GM21390 (cell line): ENCODE data around the gene SMIM5.
A peak's percentile ranks its signal among the peaks of the same experiment; 100 is the strongest.
"Not testable (repeated sequence)": the region's sequence is repeated elsewhere in the genome, so short reads cannot be mapped to it uniquely, and the experiment has no call there.

Experiments
- ATAC-seq: cut with Tn5 transposase; IDR thresholded peaks from one replicate; pipeline ENCODE4 v1.9.1; 2021; ENCODE audit not compliant: unreplicated experiment

Gene SMIM5, protein sequence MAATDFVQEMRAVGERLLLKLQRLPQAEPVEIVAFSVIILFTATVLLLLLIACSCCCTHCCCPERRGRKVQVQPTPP

GRCh38 chr17:75632863-75633485 lies at the start of gene SMIM5:
Gene SMIM5, plus strand, starts transcription at chr17:75633434. Its CDS starts 6,768 bp downstream, at chr17:75640202.
- no peak for ATAC-seq

DNA sequence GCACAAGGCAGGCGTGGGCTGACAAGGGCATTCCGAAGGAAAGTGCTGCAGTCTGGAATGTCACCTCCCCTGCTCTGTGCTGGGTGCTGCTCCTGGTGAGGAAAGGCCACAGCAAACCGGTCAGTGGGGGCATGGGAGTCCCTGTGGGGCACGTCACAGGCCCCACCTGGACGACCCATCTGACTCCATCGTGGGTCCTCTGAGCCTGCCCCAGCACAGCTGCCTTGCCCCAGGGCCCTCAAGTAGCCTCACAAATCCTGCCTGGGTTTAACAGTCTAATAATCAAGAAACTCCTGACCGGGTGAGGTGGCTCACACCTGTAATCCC lies 48.4 kb upstream of the SMIM5 start:
- no peak for ATAC-seq

- no peak for ATAC-seq
Observed at GRCh38 chr17:75587675-75588595, 45.3 kb upstream of the SMIM5 start, which contains the start of gene MYO15B. Gene MYO15B, plus strand, starts transcription at chr17:75587800. Its CDS starts 258 bp downstream, at chr17:75588058.

DNA sequence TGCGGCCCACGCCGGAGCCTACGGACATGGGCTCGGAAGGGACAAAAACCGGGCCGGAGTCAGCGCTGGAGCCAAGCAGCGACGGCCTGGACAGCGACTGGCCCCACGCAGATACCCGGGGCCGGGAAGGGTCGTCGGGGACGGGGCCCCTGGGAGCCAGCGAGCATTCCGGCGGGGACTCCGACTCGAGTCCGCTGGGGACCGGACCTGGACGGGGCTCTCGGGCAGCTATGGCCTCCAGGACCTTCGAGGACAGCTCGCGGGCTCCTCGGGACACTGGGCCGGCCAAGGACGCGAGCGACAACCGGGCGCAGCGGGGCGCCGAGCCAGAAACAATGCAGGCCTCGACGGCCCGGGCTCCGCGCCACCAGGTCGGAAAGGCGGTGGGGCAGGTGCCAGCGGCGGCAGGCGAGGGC lies 44.6 kb upstream of the SMIM5 start:
- ATAC-seq: peak; percentile 16

- ATAC-seq: peak; percentile 71
Observed at GRCh38 chr17:75589012-75589918, 44.0 kb upstream of the SMIM5 start.

GRCh38 chr17:75589919-75590303 lies 43.3 kb upstream of the SMIM5 start:
- ATAC-seq: no peak

GRCh38 chr17:75590314-75590761 lies 42.9 kb upstream of the SMIM5 start:
- ATAC-seq: no peak

DNA sequence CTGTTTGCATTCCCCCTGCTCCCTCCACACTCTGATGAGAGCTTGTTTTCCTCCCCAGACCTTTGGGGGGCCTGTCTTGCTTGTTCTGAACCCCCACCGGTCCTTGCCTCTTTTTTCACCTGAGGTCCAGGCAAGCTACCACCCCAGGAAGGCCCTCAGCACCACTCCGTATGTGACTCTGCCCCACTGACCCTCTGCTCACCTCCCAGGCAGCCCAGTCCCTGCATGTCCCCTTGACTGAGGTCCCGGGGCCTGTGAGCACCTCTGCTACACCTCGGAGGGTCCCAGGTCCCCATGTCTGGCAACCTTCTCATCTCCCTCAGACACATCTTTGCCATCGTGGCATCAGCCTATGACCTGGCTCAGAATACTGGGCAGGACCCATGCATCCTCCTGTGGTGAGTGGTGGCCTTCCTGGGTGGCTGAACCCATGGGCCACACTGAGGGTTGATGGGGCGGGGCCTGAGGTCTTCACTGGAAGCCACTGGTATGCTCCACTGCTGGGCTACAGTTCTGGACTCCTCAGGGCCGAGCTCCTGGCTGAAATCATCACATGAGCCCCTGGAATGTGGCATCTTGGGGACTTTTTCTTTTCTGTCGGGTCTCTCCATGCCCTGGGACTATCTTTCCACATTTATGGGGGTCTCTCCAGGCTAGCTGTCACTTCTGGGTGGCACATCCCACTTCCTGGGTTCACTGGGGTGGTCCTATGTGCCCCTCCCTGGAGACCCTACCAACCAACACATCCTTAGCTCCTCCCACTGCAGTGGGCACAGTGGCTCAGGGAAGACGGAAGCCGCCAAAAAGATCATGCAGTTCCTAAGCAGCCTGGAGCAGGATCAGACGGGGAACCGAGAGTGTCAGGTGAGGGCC lies 42.1 kb upstream of the SMIM5 start:
- ATAC-seq: no peak

DNA sequence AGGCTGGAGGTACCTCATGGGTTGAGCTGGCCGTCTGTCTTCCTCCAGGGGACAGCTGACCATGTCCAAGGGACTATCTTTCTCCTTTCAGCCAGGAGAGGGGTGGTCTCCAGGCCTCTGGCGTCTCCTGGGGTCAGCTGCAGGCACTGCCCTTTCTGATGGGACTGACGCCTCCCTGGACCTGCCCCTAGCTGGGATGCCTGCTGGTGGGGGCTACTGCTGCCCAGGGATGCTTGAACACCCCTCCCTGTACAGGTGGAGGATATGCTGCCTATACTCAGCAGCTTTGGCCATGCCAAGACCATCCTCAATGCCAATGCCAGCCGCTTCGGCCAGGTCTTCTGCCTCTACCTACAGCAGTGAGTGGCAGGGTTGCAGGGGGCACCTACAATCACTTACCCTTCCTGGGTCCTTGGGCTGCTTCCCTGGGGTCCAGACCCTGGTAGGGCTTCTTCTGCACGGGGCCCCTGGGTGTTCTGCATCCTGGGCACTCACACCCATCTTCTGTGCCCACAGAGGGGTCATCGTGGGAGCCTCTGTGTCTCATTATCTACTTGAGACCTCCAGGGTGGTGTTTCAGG lies 41.4 kb upstream of the SMIM5 start:
- no peak for ATAC-seq

- ATAC-seq: no peak
Observed at GRCh38 chr17:75592348-75593020, 40.8 kb upstream of the SMIM5 start.

DNA sequence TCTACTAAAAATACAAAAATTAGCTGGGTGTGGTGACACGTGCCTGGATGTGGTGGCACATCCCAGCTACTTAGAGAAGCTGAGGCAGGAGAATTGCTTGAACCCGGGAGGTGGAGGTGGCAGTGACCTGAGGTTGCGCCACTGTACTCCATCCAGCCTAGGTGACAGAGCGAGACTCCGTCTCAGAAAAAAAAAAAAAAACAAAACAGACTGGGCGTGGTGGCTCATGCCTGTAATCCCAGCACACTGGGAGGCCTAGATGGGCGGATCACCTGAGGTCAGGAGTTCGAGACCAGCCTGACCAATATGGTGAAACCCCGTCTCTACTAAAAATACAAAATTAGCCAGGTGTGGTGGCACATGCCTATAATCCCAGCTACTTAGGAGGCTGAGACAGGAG lies 39.8 kb upstream of the SMIM5 start:
- not testable (repeated sequence) for ATAC-seq

DNA sequence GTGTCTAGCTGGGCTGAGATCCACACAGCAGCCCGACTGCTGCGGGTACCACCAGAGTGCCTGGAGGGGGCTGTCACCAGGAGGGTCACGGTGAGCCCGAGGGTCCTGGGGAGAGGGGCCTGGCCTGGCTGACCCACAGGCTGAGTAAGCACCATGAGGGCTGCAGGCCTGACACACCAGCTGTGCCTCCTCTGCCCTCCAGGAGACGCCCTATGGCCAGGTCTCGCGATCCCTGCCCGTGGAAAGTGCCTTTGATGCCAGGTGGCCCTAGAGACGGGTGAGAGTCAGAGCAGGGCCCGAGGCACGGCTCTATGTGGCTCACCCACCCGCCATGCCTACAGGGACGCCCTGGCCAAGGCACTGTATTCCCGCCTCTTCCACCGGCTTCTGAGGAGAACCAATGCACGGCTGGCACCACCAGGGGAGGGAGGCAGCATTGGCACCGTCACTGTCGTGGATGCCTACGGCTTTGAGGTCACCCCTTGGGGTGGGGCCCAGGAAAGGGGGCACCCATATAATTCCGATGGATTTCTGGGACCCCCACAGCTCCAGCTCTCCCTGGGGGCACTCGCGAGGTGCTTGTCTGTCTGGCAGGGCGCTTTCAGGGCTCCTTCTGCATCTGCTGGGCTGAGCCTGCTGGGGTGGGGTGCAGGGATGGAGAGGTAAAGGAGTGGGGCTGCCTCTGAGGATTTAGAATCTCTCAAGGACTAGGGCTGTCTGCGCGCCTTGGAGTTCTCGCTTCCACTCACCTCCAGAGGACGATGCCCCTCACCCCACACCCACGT lies 38.5 kb upstream of the SMIM5 start:
- no peak for ATAC-seq

- ATAC-seq: no peak
Observed at GRCh38 chr17:75595284-75595919, 37.8 kb upstream of the SMIM5 start.

- ATAC-seq: no peak
Observed at GRCh38 chr17:75595920-75596313, 37.3 kb upstream of the SMIM5 start.

GRCh38 chr17:75596320-75597087 lies 36.7 kb upstream of the SMIM5 start:
- ATAC-seq: no peak

DNA sequence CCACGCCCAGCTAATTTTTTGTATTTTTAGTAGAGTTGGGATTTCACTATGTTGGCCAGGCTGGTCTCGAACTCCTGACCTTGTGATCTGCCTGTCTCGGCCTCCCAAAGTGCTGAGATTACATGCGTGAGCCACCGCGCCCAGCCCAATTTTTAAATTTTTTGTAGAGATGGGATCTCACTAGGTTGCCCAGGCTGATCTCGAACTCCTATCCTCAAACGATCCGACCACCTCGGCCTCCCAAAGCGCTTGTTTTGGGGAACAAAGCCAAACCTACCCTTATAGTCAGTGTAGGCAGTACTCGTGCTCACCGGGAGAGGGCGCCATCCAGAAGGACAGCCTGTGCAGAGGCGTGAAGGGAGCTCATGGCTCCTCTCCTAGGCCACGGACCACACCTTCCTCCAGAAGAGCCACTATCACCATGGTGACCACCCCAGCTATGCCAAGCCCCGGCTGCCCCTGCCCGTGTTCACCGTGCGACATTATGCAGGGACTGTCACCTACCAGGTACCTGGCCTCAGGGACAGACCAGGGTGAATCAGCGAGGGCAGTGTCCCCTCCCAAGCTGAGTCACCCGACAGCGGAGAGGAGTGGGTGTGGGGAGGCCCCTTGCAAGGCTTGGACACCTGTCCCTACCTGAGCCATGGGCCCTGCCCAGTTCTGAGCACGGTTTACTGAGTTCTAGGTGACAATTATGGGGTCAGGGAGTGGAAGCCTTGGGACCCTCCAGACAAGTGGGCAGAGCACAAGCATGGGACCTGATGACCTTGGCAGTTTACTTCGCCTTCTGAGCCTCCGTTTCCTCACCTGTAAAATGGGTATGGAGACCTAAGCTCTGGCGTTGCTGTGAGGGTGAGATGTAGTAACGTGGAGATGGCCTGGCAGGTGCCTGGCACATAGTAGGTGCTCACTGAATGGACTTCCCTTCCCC lies 31.9 kb upstream of the SMIM5 start:
- no peak for ATAC-seq
